MM.1S (cell line): ENCODE measurements around the gene DIO3.

Source experiments
- DNase-seq: peaks from one replicate; pipeline ENCODE4 v3.0.0-alpha.2; 2015
- H2AFZ ChIP-seq: fragments of 300-600 bp; sonication (generic); 2 replicates; pipeline ENCODE4 v1.6.0; 2016; ENCODE audit warnings: antibody characterized with exemption, low read length
- H3F3A ChIP-seq: fragments of 300-600 bp; sonication (generic); 2 replicates; pipeline ENCODE4 v1.6.1; 2016; ENCODE audit warnings: mild to moderate bottlenecking, antibody characterized with exemption, low read length, moderate library complexity, mixed read lengths; ENCODE audit not compliant: insufficient read depth
- H3K27ac ChIP-seq: fragments of 300-600 bp; sonication (generic); 2 replicates; pipeline ENCODE4 v1.5.1; 2016; ENCODE audit warnings: mild to moderate bottlenecking, low read length
- H3K27me3 ChIP-seq: fragments of 300-600 bp; sonication (generic); replicated peaks from 2 replicates; pipeline ENCODE4 v1.6.0; 2016; ENCODE audit warnings: low read length; ENCODE audit not compliant: insufficient read depth
- H3K36me3 ChIP-seq: fragments of 300-600 bp; sonication (generic); replicated peaks from 2 replicates; pipeline ENCODE4 v1.6.1; 2016; ENCODE audit warnings: mild to moderate bottlenecking, low read length, mixed read lengths; ENCODE audit not compliant: insufficient read depth
- H3K4me1 ChIP-seq: fragments of 300-600 bp; sonication (generic); 2 replicates; pipeline ENCODE4 v1.6.1; 2016; ENCODE audit warnings: low read length, mixed read lengths
- H3K4me2 ChIP-seq: fragments of 300-600 bp; sonication (generic); 2 replicates; pipeline ENCODE4 v1.6.0; 2016; ENCODE audit warnings: low read depth, low read length
- H3K4me3 ChIP-seq: fragments of 300-600 bp; sonication (generic); 2 replicates; pipeline ENCODE4 v1.5.1; 2016; ENCODE audit warnings: low read length, mixed read lengths
- H3K79me2 ChIP-seq: fragments of 300-600 bp; sonication (generic); 2 replicates; pipeline ENCODE4 v1.6.1; 2016; ENCODE audit warnings: mixed run types, low read length, mixed read lengths
- H3K9ac ChIP-seq: fragments of 300-600 bp; sonication (generic); 2 replicates; pipeline ENCODE4 v1.6.1; 2016; ENCODE audit warnings: low read length, mixed read lengths
- H3K9me2 ChIP-seq: fragments of 300-600 bp; sonication (generic); replicated peaks from 2 replicates; pipeline ENCODE4 v1.6.1; 2016; ENCODE audit warnings: mild to moderate bottlenecking, low read length, mixed read lengths; ENCODE audit not compliant: insufficient read depth
- H3K9me3 ChIP-seq: fragments of 300-600 bp; sonication (generic); replicated peaks from 2 replicates; pipeline ENCODE4 v1.6.1; 2016; ENCODE audit warnings: mild to moderate bottlenecking, low read length, mixed read lengths; ENCODE audit not compliant: insufficient read depth
- H4K20me1 ChIP-seq: fragments of 300-600 bp; sonication (generic); 2 replicates; pipeline ENCODE4 v1.6.1; 2016; ENCODE audit warnings: mild to moderate bottlenecking, low read length, moderate library complexity, mixed read lengths; ENCODE audit not compliant: insufficient read depth
- CTCF ChIP-seq: fragments of 300-600 bp; sonication (generic); IDR thresholded peaks from 2 replicates; pipeline ENCODE4 v1.5.1; 2016; ENCODE audit warnings: antibody characterized with exemption, low read length, mixed read lengths
- EZH2 ChIP-seq: fragments of 300-600 bp; sonication (generic); optimal IDR thresholded peaks from 2 replicates; pipeline ENCODE3; 2017; ENCODE audit warnings: low read depth, mild to moderate bottlenecking, antibody characterized with exemption, low read length, mixed read lengths
- EZH2phosphoT487 ChIP-seq: fragments of 300-600 bp; sonication (generic); IDR thresholded peaks from 2 replicates; pipeline ENCODE4 v1.6.1; 2018; ENCODE audit warnings: antibody characterized with exemption, low read length

DIO3 gene

GRCh38 chr14:101595887-101596721 lies 34.8 kb downstream of the DIO3 start:
- H3K9me2 ChIP-seq: no peaks in the 10 kb centered on the region
- TF ChIP-seq CTCF (no peak), EZH2 (no peak), EZH2phosphoT487 (no peak)
- H3K4me2 ChIP-seq: no peak overlapping the region
- H4K20me1 ChIP-seq: no peaks in the 10 kb centered on the region
- H3F3A ChIP-seq: no peaks in the 10 kb centered on the region
- DNase-seq: no peak
- no peaks in the 10 kb centered on the region for H3K4me1 ChIP-seq
- H3K27me3 ChIP-seq: no peaks in the 10 kb centered on the region; the same call in 1 of the 2 replicates
- no peak overlapping the region for H3K27ac ChIP-seq
- H3K4me3 ChIP-seq: no peak overlapping the region
- no peak overlapping the region for H2AFZ ChIP-seq
- no peaks in the 10 kb centered on the region for H3K36me3 ChIP-seq
- H3K79me2 ChIP-seq: no peaks in the 10 kb centered on the region
- H3K9me3 ChIP-seq: no peaks in the 10 kb centered on the region
- H3K9ac ChIP-seq: no peak overlapping the region

- TF ChIP-seq EZH2 (no peak), CTCF (no peak), EZH2phosphoT487 (no peak)
- no peaks in the 10 kb centered on the region for H3F3A ChIP-seq
- H2AFZ ChIP-seq: no peak overlapping the region
- H3K4me2 ChIP-seq: no peak overlapping the region
- H3K27me3 ChIP-seq: no peaks in the 10 kb centered on the region; the same call in 1 of the 2 replicates
- H3K36me3 ChIP-seq: no peaks in the 10 kb centered on the region
- no peak overlapping the region for H3K27ac ChIP-seq
- no peaks in the 10 kb centered on the region for H3K9me2 ChIP-seq
- no peak overlapping the region for H3K9ac ChIP-seq
- H3K4me1 ChIP-seq: no peaks in the 10 kb centered on the region
- H3K9me3 ChIP-seq: no peaks in the 10 kb centered on the region
- no peaks in the 10 kb centered on the region for H3K79me2 ChIP-seq
- no peak overlapping the region for H3K4me3 ChIP-seq
- no peaks in the 10 kb centered on the region for H4K20me1 ChIP-seq
- DNase-seq: no peak
These were observed 35.4 kb downstream of the DIO3 start for GRCh38 chr14:101596742-101597141.

- no peak overlapping the region for H3K4me3 ChIP-seq
- H2AFZ ChIP-seq: no peak overlapping the region
- no peaks in the 10 kb centered on the region for H3K9me3 ChIP-seq
- no peaks in the 10 kb centered on the region for H3K9me2 ChIP-seq
- no peaks in the 10 kb centered on the region for H3K4me1 ChIP-seq
- H3F3A ChIP-seq: no peaks in the 10 kb centered on the region
- no peak overlapping the region for H3K4me2 ChIP-seq
- no peaks in the 10 kb centered on the region for H3K79me2 ChIP-seq
- no peak overlapping the region for H3K27ac ChIP-seq
- no peaks in the 10 kb centered on the region for H3K36me3 ChIP-seq
- H4K20me1 ChIP-seq: no peaks in the 10 kb centered on the region
- no peak for DNase-seq
- H3K9ac ChIP-seq: no peak overlapping the region
- H3K27me3 ChIP-seq: peaks cover 8% of the 10 kb centered on the region
- no peak for TF ChIP-seq EZH2phosphoT487
- no peak for TF ChIP-seq EZH2
- TF ChIP-seq CTCF: no peak
These were observed 36.9 kb downstream of the DIO3 start for GRCh38 chr14:101598159-101598558.
